Stimulated activated naive CD8-positive, alpha-beta T cell treated with anti-CD3 and anti-CD28 coated beads, Interleukin-15, Interleukin-2, amounts not matched to agents 100 U/mL and 50 U/mL, for 24 hours (primary cell): ENCODE data around the gene AVPR1B.
A peak's percentile ranks its signal among the peaks of the same experiment; 100 is the strongest.
"Not testable (repeated sequence)": the region's sequence is repeated elsewhere in the genome, so short reads cannot be mapped to it uniquely, and the experiment has no call there.

Experiments
- ATAC-seq: fragments of 150-1000 bp; cut with Tn5 transposase; one replicate; pipeline ENCODE4 v1.10.0; 2021
- DNase-seq: peaks from one replicate; pipeline ENCODE4 v3.0.0; 2021

AVPR1B gene

GRCh38 chr1:206081856-206082255, 35.3 kb downstream of the AVPR1B start:
- DNase-seq (no peak), ATAC-seq (no peak)

- ATAC-seq (no peak), DNase-seq (no peak)
Measured at GRCh38 chr1:206080026-206080820, 37.0 kb downstream of the AVPR1B start.

DNA sequence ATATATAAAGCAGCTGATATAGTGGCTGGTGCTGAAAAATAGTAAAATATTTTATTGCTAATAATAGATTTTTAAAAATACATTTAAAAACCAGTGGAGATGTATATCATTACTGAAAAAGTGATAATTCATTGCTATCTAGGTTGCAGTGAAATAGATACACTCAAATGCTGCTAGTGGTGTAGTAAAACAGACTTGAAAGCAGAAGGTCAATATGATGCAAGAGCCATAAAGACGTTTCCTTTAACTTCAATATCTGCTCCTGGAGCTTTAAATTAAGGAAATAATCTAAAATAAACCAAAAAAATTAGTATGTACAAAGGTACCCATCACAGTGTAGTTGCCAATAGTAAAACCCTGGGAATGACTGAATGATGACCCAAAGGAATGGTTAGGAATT, 38.1 kb downstream of the AVPR1B start:
- ATAC-seq (no peak), DNase-seq (no peak)

DNA sequence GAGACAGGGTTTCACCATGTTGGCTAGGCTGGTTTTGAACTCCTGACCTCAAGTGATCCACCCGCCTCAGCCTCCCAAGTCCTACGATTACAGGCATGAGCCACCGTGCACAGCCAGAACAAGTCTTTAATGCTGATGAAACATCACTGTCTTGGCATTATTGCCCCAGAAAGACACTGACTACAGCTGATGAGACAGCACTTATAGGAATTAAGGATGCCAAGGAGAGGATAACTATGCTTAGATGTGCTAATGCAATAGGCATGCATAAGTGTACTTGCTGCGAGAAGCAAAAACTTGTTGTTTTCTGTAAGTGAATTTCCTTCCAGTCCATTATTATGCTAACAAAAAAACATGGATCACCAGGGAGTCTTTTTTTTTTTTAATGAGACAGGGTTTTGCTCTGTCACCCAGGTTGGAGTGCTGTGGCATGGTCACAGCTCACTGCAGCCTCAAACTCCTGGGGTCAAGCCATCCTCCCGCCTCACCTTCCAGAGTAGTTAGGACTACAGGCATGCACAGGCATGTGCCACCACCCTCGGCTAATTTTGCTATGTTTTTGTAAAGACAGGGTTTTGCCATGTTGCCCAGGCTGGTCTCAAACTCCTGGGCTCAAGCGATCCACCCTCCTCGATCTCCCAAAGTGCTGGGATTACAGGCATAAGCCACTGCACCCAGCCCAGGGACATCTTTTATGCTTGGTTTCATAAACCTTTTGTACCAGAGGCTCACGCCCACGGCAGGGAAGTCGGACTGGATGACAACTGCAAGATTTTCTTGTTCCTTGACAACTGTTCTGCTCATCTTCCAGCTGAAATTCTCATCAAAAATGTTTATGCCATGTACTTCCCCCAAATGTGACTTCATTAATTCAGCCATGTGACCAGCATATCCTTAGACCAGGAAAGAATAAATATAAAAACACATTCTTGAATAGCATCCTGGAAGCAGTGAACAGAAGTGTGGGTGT, 41.1 kb downstream of the AVPR1B start:
- ATAC-seq: no peak
- no peak for DNase-seq

GRCh38 chr1:206074839-206075238, 42.3 kb downstream of the AVPR1B start:
- DNase-seq (no peak), ATAC-seq (no peak)

DNA sequence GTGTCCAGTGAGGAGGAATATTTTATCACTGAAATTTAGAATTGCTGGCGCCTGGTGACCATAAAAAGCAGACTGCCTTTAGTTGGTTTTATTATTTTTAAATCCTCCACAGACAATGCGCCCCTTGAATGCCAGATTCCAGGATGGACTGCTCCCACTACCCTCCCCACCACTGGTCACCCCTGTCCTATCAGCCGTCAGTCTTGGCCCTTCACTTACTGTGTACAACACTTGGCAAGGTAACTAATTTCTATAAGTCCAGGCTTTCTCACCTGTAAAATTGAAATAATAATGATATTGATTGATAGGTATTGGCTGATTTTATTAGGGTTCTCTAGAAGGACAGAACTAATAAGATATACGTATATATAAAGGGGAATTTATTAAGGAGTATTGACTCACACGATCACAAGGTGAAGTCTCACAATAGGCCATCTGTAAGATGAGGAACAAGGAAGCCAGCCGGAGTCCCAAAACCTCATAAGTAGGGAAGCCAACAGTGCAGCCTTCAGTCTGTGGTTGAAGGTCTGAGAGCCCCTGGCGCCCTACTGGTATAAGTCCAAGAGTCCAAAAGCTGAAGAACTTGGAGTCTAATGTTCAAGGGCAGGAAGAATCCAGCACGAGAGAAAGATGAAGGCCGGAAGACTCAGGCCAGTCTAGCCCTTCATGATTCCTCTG, 46.4 kb downstream of the AVPR1B start:
- DNase-seq: no peak
- ATAC-seq: no peak

DNA sequence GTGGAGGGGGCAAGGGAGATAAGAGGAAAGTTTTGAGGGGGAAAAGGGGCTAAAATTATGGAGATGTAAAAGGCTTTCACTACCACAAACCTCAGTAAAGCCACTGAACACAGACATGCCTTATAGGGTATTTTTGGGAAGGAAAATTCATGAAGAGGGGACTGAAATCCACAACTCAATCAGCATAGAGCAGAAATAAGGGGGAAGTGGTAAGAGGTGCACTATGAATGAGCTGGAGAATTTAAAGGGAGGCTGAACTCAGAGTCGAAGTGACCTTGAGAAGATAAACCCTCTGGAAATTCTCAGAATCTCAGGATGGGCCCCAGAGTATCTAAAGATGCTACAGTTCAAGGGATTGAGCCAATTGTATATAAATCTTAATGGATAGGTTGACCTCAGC, 48.9 kb downstream of the AVPR1B start:
- ATAC-seq (peak; percentile 48), DNase-seq (no peak)

DNA sequence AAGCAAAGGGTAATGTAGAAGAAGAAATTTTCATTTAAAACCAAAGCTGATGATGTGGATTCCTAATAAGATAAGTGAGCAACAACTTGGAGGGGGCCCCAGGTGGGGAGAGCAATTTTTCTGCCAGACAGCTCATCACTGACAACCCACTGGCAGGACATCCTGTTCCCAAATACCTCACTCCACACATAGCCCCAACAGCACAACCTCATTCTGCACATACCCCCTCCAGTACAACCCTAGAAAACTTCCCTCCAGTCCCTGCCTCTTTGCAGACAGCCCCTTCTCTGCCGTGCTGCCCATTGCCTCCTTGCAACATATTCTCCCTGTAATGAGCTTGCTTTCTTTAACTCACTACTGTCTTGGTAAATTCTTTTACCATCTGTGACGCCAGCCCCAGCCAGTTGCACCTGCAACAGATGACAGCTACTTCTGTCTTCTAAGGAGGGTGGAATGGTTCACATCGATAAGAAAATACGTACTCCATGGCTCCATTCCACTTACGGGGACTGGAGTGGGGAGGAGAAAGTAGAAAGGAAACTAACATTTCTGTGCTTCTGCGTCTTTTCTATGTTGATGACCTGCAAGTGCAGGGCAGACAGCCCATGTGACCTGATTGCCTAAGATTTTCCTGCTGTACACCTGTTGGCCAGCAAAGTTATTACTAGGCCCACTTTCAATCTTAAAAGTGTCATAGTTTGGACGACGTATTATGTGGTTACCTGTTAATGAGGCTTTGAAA, 49.5 kb downstream of the AVPR1B start:
- ATAC-seq: peak; percentile 28
- DNase-seq: no peak

GRCh38 chr1:206066479-206067171, 50.6 kb downstream of the AVPR1B start:
- ATAC-seq (peak; percentile 72), DNase-seq (no peak)

DNA sequence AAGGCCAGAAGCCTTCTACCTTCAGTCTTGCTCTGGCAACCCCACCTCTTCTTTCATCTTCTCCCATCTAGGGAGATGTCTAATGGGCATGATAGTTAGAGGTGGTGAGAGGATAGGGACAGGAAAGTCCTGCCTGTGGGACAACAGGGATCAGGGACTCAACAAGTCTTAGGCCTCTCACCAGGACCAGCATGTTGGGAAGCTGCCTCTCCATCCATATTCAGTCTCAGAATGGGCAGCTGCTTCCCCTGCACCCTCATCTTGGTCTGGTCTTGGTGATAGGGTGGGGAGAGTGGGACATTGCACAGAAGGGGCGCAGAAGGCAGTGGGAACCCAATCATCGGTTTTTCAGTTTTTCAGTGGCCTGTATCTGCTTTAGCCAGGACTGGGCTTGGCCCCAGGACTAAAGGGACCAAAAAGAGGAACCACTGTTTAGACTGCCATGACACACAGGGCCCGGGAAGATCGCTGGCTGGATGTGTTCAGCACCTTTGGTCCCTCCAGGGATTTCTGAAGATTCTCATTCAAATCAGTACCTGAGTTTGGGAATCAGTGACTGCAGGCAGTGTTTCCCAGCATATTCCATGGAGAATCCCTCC, 51.5 kb downstream of the AVPR1B start:
- DNase-seq (no peak), ATAC-seq (no peak)

GRCh38 chr1:206064501-206064900, 52.7 kb downstream of the AVPR1B start:
- not testable (repeated sequence) for DNase-seq, ATAC-seq

DNA sequence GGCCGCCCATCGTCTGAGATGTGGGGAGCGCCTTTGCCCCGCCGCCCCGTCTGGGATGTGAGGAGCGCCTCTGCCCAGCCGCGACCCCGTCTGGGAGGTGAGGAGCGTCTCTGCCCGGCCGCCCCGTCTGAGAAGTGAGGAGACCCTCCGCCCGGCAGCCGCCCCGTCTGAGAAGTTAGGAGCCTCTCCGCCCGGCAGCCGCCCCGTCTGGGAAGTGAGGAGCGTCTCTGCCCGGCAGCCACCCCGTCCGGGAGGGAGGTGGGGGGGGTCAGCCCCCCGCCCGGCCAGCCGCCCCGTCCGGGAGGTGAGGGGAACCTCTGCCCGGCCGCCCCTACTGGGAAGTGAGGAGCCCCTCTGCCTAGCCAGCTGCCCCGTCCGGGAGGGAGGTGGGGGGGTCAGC, 53.2 kb downstream of the AVPR1B start:
- not testable (repeated sequence) for ATAC-seq, DNase-seq

- ATAC-seq (no peak), DNase-seq (no peak)
Measured at GRCh38 chr1:206062464-206062863, 54.7 kb downstream of the AVPR1B start.

DNA sequence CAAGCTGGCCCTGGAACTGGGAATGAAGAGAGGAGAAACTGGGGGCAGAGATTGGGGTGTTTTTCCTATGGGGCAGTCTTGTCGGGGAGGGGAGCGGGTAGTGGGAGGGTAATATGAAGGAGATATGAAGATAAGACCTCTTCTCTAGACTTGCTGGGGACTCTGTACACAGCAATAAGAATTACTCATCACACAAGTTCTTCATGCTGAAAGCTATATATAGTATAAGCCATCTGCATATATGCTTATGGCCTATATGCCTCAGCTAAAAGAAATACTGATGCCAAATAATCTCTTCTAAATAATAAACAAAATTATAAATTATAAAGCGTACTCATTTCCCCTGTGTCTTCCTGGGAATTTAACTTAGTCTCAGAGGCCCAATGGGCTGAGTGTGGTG, 56.3 kb downstream of the AVPR1B start:
- no peak for ATAC-seq
- DNase-seq: no peak
